Measurements from ENCODE around the gene HM13.

DNA sequence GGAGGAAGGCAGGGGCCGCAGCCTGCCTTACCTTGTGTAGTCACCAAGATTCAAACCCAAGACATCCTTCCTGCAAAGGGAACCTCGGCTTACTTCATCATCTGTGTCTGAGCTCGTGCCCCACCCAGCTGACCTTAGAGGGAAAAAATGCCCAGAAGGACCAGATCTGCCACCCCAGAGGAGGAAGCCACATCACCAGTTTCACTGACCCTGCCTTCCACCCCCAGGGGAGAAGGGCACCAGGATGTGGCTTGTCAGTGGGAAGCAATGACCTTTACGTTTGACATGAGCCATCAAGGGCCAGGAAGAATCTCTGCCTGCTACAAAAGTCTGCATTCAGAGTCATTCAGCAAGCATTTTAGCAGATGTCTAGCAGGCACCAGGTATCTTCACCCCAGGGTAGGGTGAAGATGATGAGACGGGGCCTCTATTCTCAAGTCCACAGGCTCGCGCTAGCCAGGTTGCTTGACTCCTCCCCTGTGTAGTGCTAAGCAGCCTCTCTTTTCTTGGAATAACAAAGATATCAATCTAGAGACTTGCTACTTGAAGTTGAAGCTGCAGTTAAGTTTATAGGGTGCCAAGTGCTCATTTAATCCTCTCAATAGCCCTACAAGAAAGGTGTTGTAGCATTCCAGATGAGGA lies 28.1 kb downstream of the HM13 start:
- TF ChIP-seq, protein P1, sequence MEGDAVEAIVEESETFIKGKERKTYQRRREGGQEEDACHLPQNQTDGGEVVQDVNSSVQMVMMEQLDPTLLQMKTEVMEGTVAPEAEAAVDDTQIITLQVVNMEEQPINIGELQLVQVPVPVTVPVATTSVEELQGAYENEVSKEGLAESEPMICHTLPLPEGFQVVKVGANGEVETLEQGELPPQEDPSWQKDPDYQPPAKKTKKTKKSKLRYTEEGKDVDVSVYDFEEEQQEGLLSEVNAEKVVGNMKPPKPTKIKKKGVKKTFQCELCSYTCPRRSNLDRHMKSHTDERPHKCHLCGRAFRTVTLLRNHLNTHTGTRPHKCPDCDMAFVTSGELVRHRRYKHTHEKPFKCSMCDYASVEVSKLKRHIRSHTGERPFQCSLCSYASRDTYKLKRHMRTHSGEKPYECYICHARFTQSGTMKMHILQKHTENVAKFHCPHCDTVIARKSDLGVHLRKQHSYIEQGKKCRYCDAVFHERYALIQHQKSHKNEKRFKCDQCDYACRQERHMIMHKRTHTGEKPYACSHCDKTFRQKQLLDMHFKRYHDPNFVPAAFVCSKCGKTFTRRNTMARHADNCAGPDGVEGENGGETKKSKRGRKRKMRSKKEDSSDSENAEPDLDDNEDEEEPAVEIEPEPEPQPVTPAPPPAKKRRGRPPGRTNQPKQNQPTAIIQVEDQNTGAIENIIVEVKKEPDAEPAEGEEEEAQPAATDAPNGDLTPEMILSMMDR (IDR thresholded peaks at IDR 0.05) = no peak
- TF ChIP-seq RAD21 (conservative IDR thresholded peaks at IDR 0.05 in 1 of 2, IDR thresholded peaks at IDR 0.05 in 1 of 2) (no peak), CHD2 (IDR thresholded peaks at IDR 0.05; ENCODE audit: low read length, partially characterized antibody) (no peak), RCOR1 (IDR thresholded peaks at IDR 0.05; ENCODE audit: low read depth, low read length) (no peak), SMC3 (IDR thresholded peaks at IDR 0.05) (no peak), EHMT2 (IDR thresholded peaks at IDR 0.05; ENCODE audit: low read depth) (no peak), CHD4 (IDR thresholded peaks at IDR 0.05; ENCODE audit: borderline replicate concordance) (no peak), MAZ (IDR thresholded peaks at IDR 0.05; ENCODE audit: borderline replicate concordance, low read depth, low read length) (no peak), PHF8 (IDR thresholded peaks at IDR 0.05; ENCODE audit: borderline replicate concordance, low read depth) (no peak), POLR2A (IDR thresholded peaks at IDR 0.05; ENCODE audit: low read length) (no peak)
- TF ChIP-seq, protein P2, sequence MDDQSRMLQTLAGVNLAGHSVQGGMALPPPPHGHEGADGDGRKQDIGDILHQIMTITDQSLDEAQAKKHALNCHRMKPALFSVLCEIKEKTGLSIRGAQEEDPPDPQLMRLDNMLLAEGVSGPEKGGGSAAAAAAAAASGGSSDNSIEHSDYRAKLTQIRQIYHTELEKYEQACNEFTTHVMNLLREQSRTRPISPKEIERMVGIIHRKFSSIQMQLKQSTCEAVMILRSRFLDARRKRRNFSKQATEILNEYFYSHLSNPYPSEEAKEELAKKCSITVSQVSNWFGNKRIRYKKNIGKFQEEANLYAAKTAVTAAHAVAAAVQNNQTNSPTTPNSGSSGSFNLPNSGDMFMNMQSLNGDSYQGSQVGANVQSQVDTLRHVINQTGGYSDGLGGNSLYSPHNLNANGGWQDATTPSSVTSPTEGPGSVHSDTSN (IDR thresholded peaks at IDR 0.05) = no peak
- TF ChIP-seq, protein P3, sequence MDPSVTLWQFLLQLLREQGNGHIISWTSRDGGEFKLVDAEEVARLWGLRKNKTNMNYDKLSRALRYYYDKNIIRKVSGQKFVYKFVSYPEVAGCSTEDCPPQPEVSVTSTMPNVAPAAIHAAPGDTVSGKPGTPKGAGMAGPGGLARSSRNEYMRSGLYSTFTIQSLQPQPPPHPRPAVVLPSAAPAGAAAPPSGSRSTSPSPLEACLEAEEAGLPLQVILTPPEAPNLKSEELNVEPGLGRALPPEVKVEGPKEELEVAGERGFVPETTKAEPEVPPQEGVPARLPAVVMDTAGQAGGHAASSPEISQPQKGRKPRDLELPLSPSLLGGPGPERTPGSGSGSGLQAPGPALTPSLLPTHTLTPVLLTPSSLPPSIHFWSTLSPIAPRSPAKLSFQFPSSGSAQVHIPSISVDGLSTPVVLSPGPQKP (IDR thresholded peaks at IDR 0.05; ENCODE audit: low read depth, low read length) = no peak

Data from A549 (cell line).